OCI-LY7 (cell line): Measurements from ENCODE around the gene DCLK3.

Experiments used
- CTCF ChIP-seq: fragments of 200-600 bp; sonication (generic); conservative IDR thresholded peaks from 2 replicates; pipeline ENCODE4 v1.5.1; 2014; ENCODE audit warnings: mild to moderate bottlenecking, antibody characterized with exemption, low read length, moderate library complexity, mixed read lengths
- EZH2phosphoT487 ChIP-seq: fragments of 200-600 bp; sonication (generic); IDR thresholded peaks from 2 replicates; pipeline ENCODE4 v1.6.1; 2018; ENCODE audit warnings: low read depth, borderline replicate concordance, mild to moderate bottlenecking, mixed run types, antibody characterized with exemption, low read length, moderate library complexity, mixed read lengths

- TF ChIP-seq CTCF, result no peak
- no peak for TF ChIP-seq EZH2phosphoT487
Observed at GRCh38 chr3:36709281-36709680, 55.1 kb downstream of the DCLK3 start.
